B cell (primary cell): ENCODE measurements around the gene MGAT5. TPM values are rescaled to one million over a fixed set of nuclear protein-coding genes. Genes with fewer than 3 reads are reported as not detected.
A peak's percentile ranks its signal among the peaks of the same experiment; 100 is the strongest.

Source experiments
- ATAC-seq: fragments of 200-7000 bp; cut with Tn5 transposase; one replicate; pipeline ENCODE4 v1.10.0; 2021; ENCODE audit warnings: low read depth, mild to moderate bottlenecking, moderate number of reproducible peaks, moderate library complexity
- CTCF ChIA-PET: fragments of 350-600 bp; sonication (Branson Sonifier 250); formaldehyde crosslinking; loops from one replicate; lab custom pipeline; 2021; ENCODE audit warnings: antibody characterized with exemption, inconsistent platforms; lab: Charles Lee
- POLR2A ChIA-PET: fragments of 350-600 bp; sonication (Branson Sonifier 250); formaldehyde crosslinking; loops from one replicate; lab custom pipeline; 2021; ENCODE audit warnings: antibody characterized with exemption; lab: Charles Lee
- DNase-seq: peaks from one replicate; pipeline ENCODE4 v3.0.0; 2013
- H2AFZ ChIP-seq: 2 replicates; pipeline ENCODE4 v1.6.1; 2012; ENCODE audit warnings: mild to moderate bottlenecking, low read depth, low read length; ENCODE audit not compliant: insufficient read depth, poor library complexity, severe bottlenecking
- H3K27ac ChIP-seq, 2 donors: 1 replicate in 1 of 2; 2 replicates in 1 of 2; pipeline ENCODE4 v1.5.1; 2012 to 2013; ENCODE audit warnings: low read length in 2 of 2, mild to moderate bottlenecking in 2 of 2, moderate library complexity in 1 of 2
- H3K27me3 ChIP-seq, 4 experiments: fragments of 200-600 bp in 1 of 4; sonication (generic) in 1 of 4; replicated peaks in 1 of 4; 1 replicate in 2 of 4; 2 replicates in 2 of 4; pipeline versions ENCODE4 v1.6.1 to v1.7.0; 2013 to 2016; ENCODE audit warnings: low read length in 3 of 4, mild to moderate bottlenecking in 2 of 4, mixed read lengths in 1 of 4, moderate library complexity in 1 of 4; ENCODE audit not compliant: insufficient read depth in 4 of 4, control insufficient read depth in 3 of 4; ENCODE audit errors: control extremely low read depth in 1 of 4
- H3K36me3 ChIP-seq, 2 experiments: replicated peaks in 1 of 2; 1 replicate in 1 of 2; 2 replicates in 1 of 2; pipeline versions ENCODE4 v1.6.1 to v1.7.1; 2013; ENCODE audit warnings: low read length in 1 of 2; ENCODE audit not compliant: insufficient read depth in 2 of 2, control insufficient read depth in 1 of 2; ENCODE audit errors: control extremely low read depth in 1 of 2, extremely low read depth in 1 of 2
- H3K4me1 ChIP-seq, 2 donors: fragments of 200-600 bp in 1 of 2; sonication (generic) in 1 of 2; 1 replicate in 1 of 2; 2 replicates in 1 of 2; pipeline versions ENCODE4 v1.5.1 to v1.6.1; 2013 to 2017; ENCODE audit warnings: low read length in 2 of 2; ENCODE audit not compliant: control insufficient read depth in 2 of 2, insufficient read depth in 2 of 2
- H3K4me2 ChIP-seq: replicated peaks from 2 replicates; pipeline ENCODE3; 2012; ENCODE audit warnings: mild to moderate bottlenecking, low read depth, low read length; ENCODE audit not compliant: poor library complexity, severe bottlenecking
- H3K4me3 ChIP-seq, 5 experiments: fragments of 200-600 bp in 1 of 5; sonication (generic) in 1 of 5; 1 replicate in 3 of 5; 2 replicates in 2 of 5; pipeline versions ENCODE4 v1.5.1 to v1.7.0; 2011 to 2016; ENCODE audit warnings: low read length in 4 of 5, mild to moderate bottlenecking in 4 of 5, low read depth in 2 of 5, control low read depth in 1 of 5, moderate library complexity in 1 of 5; ENCODE audit not compliant: insufficient read depth in 1 of 5; ENCODE audit errors: control extremely low read depth in 1 of 5, extremely low read depth in 1 of 5
- H3K79me2 ChIP-seq: fragments of 200-600 bp; sonication (generic); one replicate; pipeline ENCODE4 v1.6.0; 2016; ENCODE audit warnings: low read length; ENCODE audit not compliant: control insufficient read depth, insufficient read depth
- H3K9ac ChIP-seq: fragments of 200-600 bp; sonication (generic); 2 replicates; pipeline ENCODE4 v1.6.1; 2017; ENCODE audit warnings: mild to moderate bottlenecking, low read length, moderate library complexity
- H3K9me3 ChIP-seq, 3 donors: one replicate each; pipeline versions ENCODE4 v1.6.1 to v1.7.1; 2013; ENCODE audit warnings: low read length in 2 of 3; ENCODE audit not compliant: control insufficient read depth in 2 of 3, insufficient read depth in 1 of 3; ENCODE audit errors: control extremely low read depth in 1 of 3
- H4K20me1 ChIP-seq: 2 replicates; pipeline ENCODE4 v1.6.0; 2012; ENCODE audit warnings: mild to moderate bottlenecking, low read length; ENCODE audit not compliant: insufficient read depth, control insufficient read depth, poor library complexity, severe bottlenecking
- H3K27ac Mint-ChIP-seq: one replicate; pipeline ENCODE4 v1.8.0; 2021; ENCODE audit warnings: mixed read lengths
- H3K27me3 Mint-ChIP-seq: one replicate; pipeline ENCODE4 v1.8.0; 2021; ENCODE audit warnings: mixed read lengths
- H3K4me1 Mint-ChIP-seq: one replicate; pipeline ENCODE4 v1.8.0; 2021; ENCODE audit warnings: mixed read lengths
- H3K4me3 Mint-ChIP-seq: one replicate; pipeline ENCODE4 v1.8.0; 2021; ENCODE audit warnings: mixed read lengths
- H3K9me3 Mint-ChIP-seq: one replicate; pipeline ENCODE4 v1.8.0; 2022; ENCODE audit warnings: mixed read lengths; ENCODE audit not compliant: insufficient read depth
- EZH2 ChIP-seq: IDR thresholded peaks from 2 replicates; pipeline ENCODE4 v1.6.1; 2012; ENCODE audit warnings: borderline replicate concordance, low read depth, mild to moderate bottlenecking, moderate library complexity, low read length; ENCODE audit not compliant: insufficient read depth, poor library complexity, severe bottlenecking
- WGBS: methylation state at CpG from one replicate; pipeline ENCODE4 v1.1.5; 2013; ENCODE audit warnings: missing lambda C conversion rate; ENCODE audit not compliant: insufficient coverage; 5-methylcytosine and 5-hydroxymethylcytosine counted together
- intact Hi-C: fragments of 100-400 bp; cut with micrococcal nuclease; formaldehyde crosslinking; loops from one replicate; pipeline ENCODE4 v1.10.0; 2022
- polyA plus RNA-seq: library from polyadenylated mRNA; depleted of rRNA; stranded (reverse); fragments of >200 nt; gene quantifications from 2 replicates; pipeline ENCODE4 v1.2.3, GENCODE V29; 2012
- total RNA-seq, 2 donors: library from RNA; stranded (reverse); fragments of 120-200 nt in 1 of 2; gene quantifications; 1 replicate in 1 of 2; 2 replicates in 1 of 2; pipeline versions ENCODE4 v1.2.3 to v1.2.4, GENCODE V29; 2013 to 2022
- TF ChIP-seq, protein P1 (sequence below): fragments of 200-600 bp; IDR thresholded peaks from one replicate; pipeline ENCODE4 v1.8.0; 2022; ENCODE audit warnings: antibody characterized with exemption, mild to moderate bottlenecking

The MGAT5 gene
- total and polyA plus RNA-seq, 2 donors (not counting 1 experiment from before 2014, with no cell fraction given), result 27.2 to 184 TPM

DNA sequence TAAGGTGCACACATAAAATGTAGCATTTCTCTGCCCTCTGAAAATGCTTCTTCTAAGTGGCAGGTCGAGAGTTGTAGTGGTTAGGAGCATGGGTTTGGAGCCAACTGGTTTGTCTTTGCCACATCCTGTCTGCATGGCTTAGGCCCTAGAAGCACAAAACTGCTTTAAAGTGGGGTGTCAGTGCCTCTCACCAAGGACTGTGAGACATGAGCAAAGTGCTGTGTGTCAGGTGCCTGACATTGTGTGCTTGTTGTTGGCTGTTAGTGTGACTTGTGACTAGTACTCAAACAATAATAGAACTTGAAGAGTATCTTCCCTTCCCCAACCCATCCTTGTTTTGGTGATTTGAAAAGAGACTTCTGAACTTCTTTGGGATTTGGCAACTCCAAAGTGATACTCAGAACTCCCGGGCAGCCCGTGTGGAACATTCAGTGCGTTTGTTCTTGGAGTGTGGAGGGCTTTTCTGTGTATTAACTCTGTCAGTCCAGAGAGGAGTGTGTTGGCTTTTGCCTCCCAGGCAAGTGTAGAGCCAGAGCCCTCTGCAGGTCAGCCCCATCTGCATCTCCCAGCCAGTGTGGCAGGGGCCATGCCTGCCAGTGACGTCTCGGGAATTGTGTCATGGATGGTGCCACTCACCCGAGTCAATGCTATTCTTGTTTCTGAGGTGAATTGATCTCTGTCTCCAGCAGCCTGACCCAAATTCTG, 5.0 kb downstream of the MGAT5 start:
- Mint-ChIP-seq H3K4me1 (peaks cover 91% of the 10 kb centered on the region), H3K27me3 (no peaks in the 10 kb centered on the region), H3K4me3 (peak overlapping the region; percentile 80), H3K27ac (peak overlapping the region; percentile 99), H3K9me3 (no peaks in the 10 kb centered on the region)
- H3K4me1 ChIP-seq, result peaks cover 92 to 95% of the 10 kb centered on the region in 2 donors
- ATAC-seq (no peak), DNase-seq (peak; percentile 47)
- no peaks in the 10 kb centered on the region for H3K9me3 ChIP-seq
- ChIA-PET POLR2A (no interaction called here), CTCF (interaction anchor here (1.0 to 4.9 kb wide), 2 partner anchors 14 to 140 kb away, joined by 3 to 65 read pairs; no protein-coding TSS in a partner anchor)
- peak overlapping the region in 3 of 5 experiments; percentile 13 to 66 (median 21) for H3K4me3 ChIP-seq
- H3K27ac ChIP-seq, result peak overlapping the region; percentile 94 to 96
- intact Hi-C loops, result no loop called here
- no peak overlapping the region for H2AFZ ChIP-seq
- H3K4me2 ChIP-seq, result peak overlapping the region; percentile 81
- H4K20me1 ChIP-seq, result no peaks in the 10 kb centered on the region
- TF ChIP-seq, protein P1, sequence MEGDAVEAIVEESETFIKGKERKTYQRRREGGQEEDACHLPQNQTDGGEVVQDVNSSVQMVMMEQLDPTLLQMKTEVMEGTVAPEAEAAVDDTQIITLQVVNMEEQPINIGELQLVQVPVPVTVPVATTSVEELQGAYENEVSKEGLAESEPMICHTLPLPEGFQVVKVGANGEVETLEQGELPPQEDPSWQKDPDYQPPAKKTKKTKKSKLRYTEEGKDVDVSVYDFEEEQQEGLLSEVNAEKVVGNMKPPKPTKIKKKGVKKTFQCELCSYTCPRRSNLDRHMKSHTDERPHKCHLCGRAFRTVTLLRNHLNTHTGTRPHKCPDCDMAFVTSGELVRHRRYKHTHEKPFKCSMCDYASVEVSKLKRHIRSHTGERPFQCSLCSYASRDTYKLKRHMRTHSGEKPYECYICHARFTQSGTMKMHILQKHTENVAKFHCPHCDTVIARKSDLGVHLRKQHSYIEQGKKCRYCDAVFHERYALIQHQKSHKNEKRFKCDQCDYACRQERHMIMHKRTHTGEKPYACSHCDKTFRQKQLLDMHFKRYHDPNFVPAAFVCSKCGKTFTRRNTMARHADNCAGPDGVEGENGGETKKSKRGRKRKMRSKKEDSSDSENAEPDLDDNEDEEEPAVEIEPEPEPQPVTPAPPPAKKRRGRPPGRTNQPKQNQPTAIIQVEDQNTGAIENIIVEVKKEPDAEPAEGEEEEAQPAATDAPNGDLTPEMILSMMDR, result no peak
- no peak for TF ChIP-seq EZH2
- no peaks in the 10 kb centered on the region for H3K27me3 ChIP-seq
- H3K36me3 ChIP-seq, result peaks cover 0 to 24% of the 10 kb centered on the region in 2 experiments
- H3K79me2 ChIP-seq, result peaks cover 91% of the 10 kb centered on the region
- 78% methylated on average over 7 of the region's 7 CpGs for WGBS
- peak overlapping the region; percentile 65 for H3K9ac ChIP-seq

DNA sequence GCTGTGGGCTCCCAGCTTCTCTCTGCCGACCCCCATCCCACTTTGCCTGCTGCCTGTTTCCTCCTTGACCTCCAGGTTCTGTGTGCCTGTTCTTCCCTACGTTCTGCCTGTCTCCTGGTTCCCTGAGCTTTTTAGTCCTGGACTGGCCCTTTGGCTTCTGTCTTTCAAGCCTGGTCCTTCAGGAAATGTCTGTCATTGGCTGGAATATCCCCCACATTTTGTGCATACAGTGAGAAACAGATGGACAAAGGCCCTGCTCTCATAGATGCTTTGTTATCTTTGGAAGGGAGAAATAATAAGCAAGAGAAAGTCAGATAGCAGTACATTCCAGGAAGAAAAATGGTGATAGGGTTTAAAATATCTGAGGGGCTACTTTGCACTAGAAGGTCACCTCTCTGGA, 5.7 kb downstream of the MGAT5 start:
- H3K4me3 Mint-ChIP-seq, result peak overlapping the region; percentile 80
- no peaks in the 10 kb centered on the region for H4K20me1 ChIP-seq
- H3K9me3 ChIP-seq, result no peaks in the 10 kb centered on the region
- peak overlapping the region; percentile 81 for H3K4me2 ChIP-seq
- H2AFZ ChIP-seq, result no peak overlapping the region
- H3K36me3 ChIP-seq, result peaks cover 0 to 20% of the 10 kb centered on the region in 2 experiments
- H3K27ac Mint-ChIP-seq, result peak overlapping the region; percentile 99
- peaks cover 92 to 95% of the 10 kb centered on the region in 2 donors for H3K4me1 ChIP-seq
- TF ChIP-seq, protein P1, result no peak
- TF ChIP-seq EZH2, result no peak
- intact Hi-C loops, result no loop called here
- WGBS, result 96% methylated on average over 2 of the region's 2 CpGs
- H3K9ac ChIP-seq, result peak overlapping the region; percentile 65
- H3K79me2 ChIP-seq, result peaks cover 89% of the 10 kb centered on the region
- no peak for DNase-seq
- ChIA-PET POLR2A (no interaction called here), CTCF (interaction anchor here (1.0 to 4.9 kb wide), 3 partner anchors 15 to 141 kb away, joined by 3 to 65 read pairs (median 3); no protein-coding TSS in a partner anchor)
- no peaks in the 10 kb centered on the region for H3K27me3 ChIP-seq
- H3K4me1 Mint-ChIP-seq, result peaks cover 87% of the 10 kb centered on the region
- H3K27ac ChIP-seq, result peak overlapping the region; percentile 94 to 96
- no peak for ATAC-seq
- no peaks in the 10 kb centered on the region for H3K27me3 Mint-ChIP-seq
- H3K9me3 Mint-ChIP-seq, result no peaks in the 10 kb centered on the region
- H3K4me3 ChIP-seq, result peak overlapping the region in 1 of 5 experiments; percentile 15
